NCI-H2227 (cell line): ENCODE data around the gene ERBB4.

ENCODE experiments used
- DNase-seq: peaks from one replicate; lab custom pipeline; 2025; ENCODE audit not compliant: unreplicated experiment; lab: John Stamatoyannopoulos, UW

The ERBB4 gene

GRCh38 chr2:211846036-211846400 lies 692.6 kb downstream of the ERBB4 start:
- no peak for DNase-seq

GRCh38 chr2:211845338-211846035 lies 693.1 kb downstream of the ERBB4 start:
- no peak for DNase-seq

- DNase-seq = no peak
Observed at GRCh38 chr2:211837706-211838105, 700.9 kb downstream of the ERBB4 start.

DNA sequence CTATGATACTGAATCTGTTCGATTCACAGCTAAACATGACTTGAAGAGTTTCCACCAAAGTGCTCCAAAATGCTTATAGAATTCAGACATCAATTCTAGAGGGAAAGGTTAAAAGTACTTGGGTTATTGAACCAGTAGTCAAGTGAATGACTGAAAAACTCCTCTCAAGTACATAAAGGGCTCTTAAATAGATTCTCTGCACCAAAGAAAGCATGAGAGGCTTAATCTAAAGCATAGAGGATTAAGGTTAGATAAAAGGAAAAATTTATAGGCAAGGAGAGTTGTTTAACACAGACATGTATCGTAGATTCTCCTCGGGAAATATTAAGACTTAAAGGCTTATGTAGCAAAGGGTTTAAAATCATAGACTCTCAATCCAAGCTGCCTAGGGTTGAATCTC lies 701.4 kb downstream of the ERBB4 start:
- no peak for DNase-seq

- DNase-seq = no peak
Observed at GRCh38 chr2:211836409-211836808, 702.2 kb downstream of the ERBB4 start.

DNA sequence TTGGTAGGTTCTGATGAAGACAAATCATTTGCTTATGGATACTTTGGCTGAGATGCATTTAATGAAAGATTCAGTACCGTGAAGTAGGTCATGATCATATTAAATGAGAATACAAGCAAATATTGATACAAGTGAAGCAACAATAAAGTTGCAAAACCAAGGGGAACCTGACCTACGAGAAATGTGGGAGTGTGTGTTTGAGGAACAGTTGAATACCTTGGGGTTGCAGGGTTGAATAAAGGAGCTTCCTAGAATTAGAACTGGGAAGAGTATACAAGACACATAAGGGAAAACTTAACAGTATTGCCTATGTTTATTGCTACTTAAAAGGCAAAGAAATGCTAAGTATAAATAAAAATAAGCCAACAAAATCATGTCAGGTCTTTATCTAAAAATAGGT lies 702.9 kb downstream of the ERBB4 start:
- no peak for DNase-seq

DNA sequence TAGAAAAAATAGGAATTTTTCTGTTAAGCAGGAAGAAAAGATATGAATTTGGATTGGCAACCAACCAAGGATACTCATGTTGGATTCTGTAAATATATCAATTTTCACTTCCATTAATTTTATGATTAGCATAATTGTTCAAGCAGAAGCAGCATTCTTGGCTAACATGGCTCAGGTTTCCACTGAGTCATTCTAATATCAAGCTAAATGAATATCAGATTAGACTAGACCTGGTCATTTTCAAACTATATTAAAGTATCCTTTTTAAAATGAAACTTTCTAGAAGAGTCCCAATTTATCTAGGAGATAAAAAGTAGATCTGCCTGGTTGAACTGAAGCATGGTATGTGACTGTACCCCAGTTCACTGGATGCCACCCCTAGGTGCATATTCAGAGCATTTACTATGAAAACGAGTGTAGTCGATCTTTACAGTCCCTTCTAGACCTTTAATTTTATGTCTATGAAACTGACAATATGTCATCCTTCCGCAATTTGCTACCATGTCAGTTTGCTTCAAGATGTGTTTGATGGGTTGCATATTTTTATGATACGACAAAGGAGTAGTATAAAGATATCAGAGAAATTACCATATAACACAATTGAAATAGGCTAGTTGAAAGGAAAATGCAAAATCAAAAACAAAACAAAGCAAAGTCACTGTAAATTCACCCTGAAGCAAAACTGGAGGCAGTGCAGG lies 704.9 kb downstream of the ERBB4 start:
- DNase-seq = no peak

GRCh38 chr2:211829725-211830124 lies 708.9 kb downstream of the ERBB4 start:
- DNase-seq = no peak

DNA sequence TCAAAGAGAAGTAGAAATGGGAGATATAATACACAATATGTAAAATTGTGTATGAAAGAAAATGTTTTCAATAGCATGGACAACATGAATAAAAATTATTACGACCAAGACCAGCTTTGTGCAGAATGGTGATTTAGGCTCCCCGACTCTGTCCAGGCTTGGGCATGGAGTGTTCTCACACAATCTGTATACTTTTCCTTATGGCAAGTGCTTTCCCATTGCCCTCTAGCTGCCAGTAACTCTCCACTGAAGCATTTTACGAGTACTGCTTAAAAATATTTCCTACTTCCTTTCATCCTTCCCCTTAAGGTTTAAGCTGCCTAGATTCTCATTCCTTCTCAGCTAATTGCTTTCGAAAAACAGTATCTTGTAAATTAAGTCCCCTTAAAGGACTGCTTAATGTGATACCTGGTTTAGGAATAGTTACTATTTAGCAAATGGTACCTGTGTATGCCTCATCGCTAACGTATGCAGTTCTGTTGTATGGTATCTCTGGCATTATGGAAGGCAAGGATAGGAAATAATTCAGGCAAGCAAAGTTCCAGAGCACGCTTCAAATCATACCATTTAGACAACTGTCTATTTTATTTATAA lies 714.6 kb downstream of the ERBB4 start:
- DNase-seq = no peak

DNA sequence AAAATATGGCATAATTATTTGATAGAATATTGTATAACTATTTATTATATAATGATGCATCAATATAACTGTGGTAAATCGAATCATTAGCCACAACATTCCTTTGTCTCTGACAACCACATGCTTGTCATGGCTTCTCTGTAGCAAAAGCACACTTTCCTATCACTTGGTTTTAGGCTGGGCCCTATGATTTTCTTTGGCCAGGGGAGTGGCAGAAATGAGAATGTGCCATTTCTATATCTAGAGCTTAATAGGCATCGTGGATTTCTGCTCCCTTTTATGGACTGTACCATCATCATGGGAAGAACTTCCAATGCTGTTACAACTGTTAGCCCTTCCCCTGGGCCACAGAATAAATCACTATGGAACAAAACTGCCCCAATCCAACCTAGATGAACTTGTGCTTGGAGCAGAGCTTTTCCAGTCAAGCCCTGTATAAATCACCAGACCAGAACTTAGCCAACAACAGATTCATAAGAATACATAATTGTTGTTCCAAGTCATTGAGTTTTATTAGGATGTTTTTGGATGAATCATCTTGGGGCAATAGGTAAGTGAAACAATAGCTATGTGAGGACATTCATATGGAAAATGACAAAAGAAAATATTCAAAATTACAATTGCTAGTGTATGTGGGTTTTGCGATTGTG lies 715.8 kb downstream of the ERBB4 start:
- DNase-seq = no peak

DNA sequence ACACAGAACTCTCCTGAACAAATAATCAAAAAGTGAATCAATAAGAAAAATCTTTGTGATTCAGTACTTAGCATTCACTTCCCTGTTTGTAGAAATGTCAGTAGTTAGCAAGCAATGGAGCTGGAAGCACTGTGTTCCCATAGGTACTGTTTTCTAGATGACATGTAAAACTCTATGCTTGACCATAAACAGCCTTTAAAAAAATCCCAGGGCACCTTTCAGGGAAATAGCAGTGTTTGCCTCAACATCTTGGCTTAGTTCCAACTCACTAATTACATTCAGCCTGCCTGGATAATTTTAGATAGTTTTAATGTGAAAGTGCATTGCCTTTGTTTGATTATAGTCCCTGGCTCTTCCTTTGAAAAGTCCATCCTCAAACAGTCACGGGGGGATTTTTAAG lies 721.8 kb downstream of the ERBB4 start:
- peak; percentile 41 for DNase-seq

DNA sequence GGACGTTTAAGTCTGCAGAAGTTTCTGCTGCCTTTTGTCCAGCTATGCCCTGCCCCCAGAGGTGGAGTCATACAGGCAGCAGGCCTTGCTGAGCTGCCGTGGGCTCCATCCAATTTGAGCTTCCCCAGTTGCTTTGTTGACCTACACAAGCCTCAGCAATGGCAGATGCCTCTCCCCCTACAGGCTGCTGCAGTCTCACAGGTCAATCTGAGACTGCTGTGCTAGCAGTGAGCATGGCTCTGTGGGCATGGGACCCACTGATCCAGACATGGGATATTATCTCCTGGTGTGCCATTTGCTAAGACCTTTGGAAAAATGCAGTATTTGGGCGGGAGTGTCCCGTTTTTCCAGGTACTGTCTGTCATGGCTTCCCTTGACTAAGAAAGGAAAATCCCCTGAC lies 726.0 kb downstream of the ERBB4 start:
- no peak for DNase-seq

DNA sequence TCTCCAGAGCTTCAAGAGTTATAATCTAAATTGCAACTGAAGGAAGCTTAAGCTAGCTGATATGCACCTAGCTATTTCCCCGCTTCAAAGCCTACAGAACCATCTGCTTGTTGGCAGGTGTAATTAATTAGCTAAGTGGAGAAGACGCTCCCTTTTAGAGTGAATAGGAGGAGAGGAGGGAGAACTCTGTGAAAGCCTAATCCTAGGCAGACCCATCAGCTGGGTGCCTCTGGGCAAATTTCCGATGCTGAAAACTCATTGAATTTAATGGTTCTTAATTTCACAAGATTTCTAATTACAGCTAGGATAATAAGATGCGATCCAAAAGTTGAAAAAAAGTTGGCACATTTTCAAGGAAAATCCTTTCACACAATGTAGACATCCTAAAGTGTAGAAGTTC lies 735.9 kb downstream of the ERBB4 start:
- DNase-seq = no peak

GRCh38 chr2:211800001-211800400 lies 738.6 kb downstream of the ERBB4 start:
- DNase-seq = no peak

GRCh38 chr2:211798868-211799267 lies 739.7 kb downstream of the ERBB4 start:
- no peak for DNase-seq

- no peak for DNase-seq
Observed at GRCh38 chr2:211793690-211794089, 744.9 kb downstream of the ERBB4 start.

DNA sequence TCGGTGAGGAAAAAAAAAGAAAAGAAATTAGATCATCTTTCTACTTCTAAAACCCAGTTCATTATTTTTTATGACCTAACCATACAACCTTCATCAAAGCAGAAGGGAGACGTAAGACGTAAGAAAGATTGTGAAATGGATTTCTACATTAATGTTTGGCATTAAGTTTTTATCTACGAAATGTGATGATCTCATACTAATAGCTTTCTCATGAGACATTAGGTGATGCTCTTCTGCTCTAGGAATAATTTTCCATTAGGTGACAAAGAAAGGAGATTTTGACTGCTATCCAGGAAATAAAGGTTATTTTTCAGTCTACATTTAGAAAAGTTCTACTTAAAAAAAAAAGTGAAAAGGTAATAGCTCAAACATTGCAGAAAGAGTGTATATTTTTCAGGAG lies 748.6 kb downstream of the ERBB4 start:
- no peak for DNase-seq

DNA sequence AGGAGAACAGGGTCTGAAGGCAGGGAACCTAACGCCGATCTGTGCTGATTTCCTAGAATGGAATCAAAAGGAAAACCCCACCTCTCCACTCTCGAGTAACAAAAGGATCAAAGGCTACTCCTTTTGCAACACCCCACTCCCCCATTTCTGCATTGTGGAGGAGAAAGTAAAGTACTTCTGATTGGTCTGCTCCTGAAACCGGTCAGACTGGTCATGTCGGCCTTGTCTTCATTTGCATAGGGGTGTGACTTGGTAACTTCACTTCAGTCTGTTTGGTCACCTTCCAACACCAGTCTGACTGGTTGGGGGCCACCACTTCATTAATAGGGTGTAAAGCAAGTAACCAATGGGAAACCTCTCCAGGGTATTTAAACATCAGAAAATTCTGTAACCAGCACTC lies 771.9 kb downstream of the ERBB4 start:
- no peak for DNase-seq

DNA sequence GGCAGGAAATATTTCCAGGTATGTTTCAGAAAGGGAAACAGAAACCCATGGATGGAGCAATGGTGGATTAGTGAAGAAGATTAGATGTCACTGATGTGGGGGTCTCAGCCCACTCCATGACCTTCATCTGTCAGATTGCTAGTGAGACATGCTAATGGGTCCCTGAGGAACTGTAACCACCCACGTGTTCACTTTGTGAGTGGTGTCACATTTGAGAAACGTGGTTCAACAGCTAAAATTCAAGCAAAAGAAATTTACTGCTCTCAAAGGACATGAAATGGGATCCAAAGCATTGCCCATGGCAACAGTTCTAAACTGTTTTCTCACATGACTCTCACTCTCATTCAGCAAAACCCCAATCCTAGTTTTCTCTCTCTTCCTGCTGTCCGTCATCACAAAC lies 776.1 kb downstream of the ERBB4 start:
- DNase-seq = no peak

DNA sequence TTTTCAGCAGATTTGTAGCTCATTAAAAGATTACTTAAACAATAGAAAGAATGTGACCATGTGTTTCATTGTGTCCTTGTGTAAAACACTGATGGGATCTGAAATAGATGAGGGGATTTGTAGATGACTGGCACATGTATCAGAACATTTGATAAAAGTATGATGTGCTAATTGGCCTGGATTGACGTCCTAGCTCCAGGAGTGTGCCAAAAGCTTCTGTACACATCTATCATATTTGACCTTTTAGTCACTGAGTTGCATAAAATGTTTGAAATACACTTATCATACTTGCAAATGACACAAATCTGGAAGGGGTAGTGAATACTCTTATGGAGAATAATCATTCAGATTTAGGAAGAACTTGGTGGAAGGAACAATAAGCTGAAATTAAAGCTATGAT lies 778.5 kb downstream of the ERBB4 start:
- no peak for DNase-seq

DNA sequence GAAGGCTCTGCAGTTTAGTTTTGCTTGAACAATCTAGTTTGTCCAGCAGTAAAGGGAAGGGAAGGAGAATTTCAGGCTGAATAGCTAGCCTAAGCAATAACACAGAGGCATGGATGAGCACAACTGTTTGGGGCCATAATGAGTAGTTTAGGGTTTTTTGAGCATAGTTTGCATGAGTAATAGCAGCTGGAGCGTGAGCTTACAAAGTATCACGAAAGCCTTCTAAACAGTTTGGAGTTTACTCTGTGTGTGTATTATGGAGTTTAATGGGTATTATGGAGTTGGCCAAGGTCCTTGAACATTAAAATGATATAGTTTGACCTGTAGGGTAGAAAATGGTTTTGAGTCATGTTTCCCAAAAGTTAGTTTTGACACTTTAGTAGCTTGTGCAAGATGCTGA lies 782.3 kb downstream of the ERBB4 start:
- no peak for DNase-seq

DNA sequence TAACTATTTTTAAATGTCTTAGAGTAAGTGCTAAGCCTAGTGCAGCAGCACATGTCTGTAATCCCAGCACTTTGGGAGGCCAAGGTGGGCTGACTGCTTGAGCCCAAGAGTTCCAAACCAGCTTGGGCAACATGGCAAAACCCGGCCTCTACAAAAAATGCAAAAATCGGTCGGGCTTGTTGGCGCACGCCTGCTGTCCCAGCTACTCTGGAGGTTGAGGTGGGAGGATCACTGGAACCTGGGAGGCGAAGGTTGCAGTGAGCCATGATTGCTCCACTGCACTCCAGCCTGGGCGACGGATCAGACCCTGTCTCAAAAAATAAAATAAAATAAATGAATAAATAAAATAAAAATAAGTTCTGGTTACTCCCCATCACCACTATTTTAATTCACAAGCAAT lies 783.4 kb downstream of the ERBB4 start:
- DNase-seq = no peak
